MM.1S (cell line): ENCODE data around the gene IMMP2L.

Source experiments
- CTCF ChIP-seq: fragments of 300-600 bp; sonication (generic); IDR thresholded peaks from 2 replicates; pipeline ENCODE4 v1.5.1; 2016; ENCODE audit warnings: antibody characterized with exemption, low read length, mixed read lengths
- EZH2 ChIP-seq: fragments of 300-600 bp; sonication (generic); optimal IDR thresholded peaks from 2 replicates; pipeline ENCODE3; 2017; ENCODE audit warnings: low read depth, mild to moderate bottlenecking, antibody characterized with exemption, low read length, mixed read lengths

GRCh38 chr7:111363099-111363498 lies 199.2 kb downstream of the IMMP2L start:
- TF ChIP-seq EZH2 = no peak
- no peak for TF ChIP-seq CTCF
